Type B pancreatic cell (in vitro differentiated cells): ENCODE results near the gene NFIX. TPM values are rescaled to one million over a fixed set of nuclear protein-coding genes. Genes with fewer than 3 reads are reported as not detected.
"Not testable (repeated sequence)": the region's sequence is repeated elsewhere in the genome, so short reads cannot be mapped to it uniquely, and the experiment has no call there.

Experiments used
- DNase-seq: peaks from one replicate; pipeline ENCODE4 v3.0.0; 2021; ENCODE audit warnings: mixed read lengths; ENCODE audit not compliant: unreplicated experiment; ENCODE audit errors: extremely low spot score
- H3K27ac Mint-ChIP-seq: 2 replicates; pipeline ENCODE4 v1.8.0; 2021; ENCODE audit warnings: mild to moderate bottlenecking, mixed read lengths
- H3K27me3 Mint-ChIP-seq: 2 replicates; pipeline ENCODE4 v1.8.0; 2021; ENCODE audit warnings: mixed read lengths
- H3K36me3 Mint-ChIP-seq: 2 replicates; pipeline ENCODE4 v1.8.0; 2021; ENCODE audit warnings: mixed read lengths
- H3K4me1 Mint-ChIP-seq: one replicate; pipeline ENCODE4 v1.8.0; 2021; ENCODE audit warnings: mixed read lengths; ENCODE audit not compliant: unreplicated experiment
- H3K4me3 Mint-ChIP-seq: 2 replicates; pipeline ENCODE4 v1.8.0; 2021; ENCODE audit warnings: mild to moderate bottlenecking, mixed read lengths
- H3K9me3 Mint-ChIP-seq: 2 replicates; pipeline ENCODE4 v1.8.0; 2021; ENCODE audit warnings: mixed read lengths
- CTCF ChIP-seq: fragments of 200-600 bp; sonication (generic); conservative IDR thresholded peaks from 2 replicates; pipeline ENCODE4 v1.5.0; 2021; ENCODE audit warnings: antibody characterized with exemption, mild to moderate bottlenecking
- total RNA-seq: library from RNA; stranded (reverse); gene quantifications from 2 replicates; pipeline ENCODE4 v1.2.1, GENCODE V29; 2021; ENCODE audit warnings: low replicate concordance

The NFIX gene
- total RNA-seq, 1 donor from 2014 or later = 12.4 TPM

- peak; percentile 87 for DNase-seq
- peaks cover 8% of the 10 kb centered on the region for H3K36me3 Mint-ChIP-seq
- no peaks in the 10 kb centered on the region for H3K9me3 Mint-ChIP-seq
- H3K27me3 Mint-ChIP-seq = peaks cover 2% of the 10 kb centered on the region
- peaks cover 19% of the 10 kb centered on the region for H3K4me1 Mint-ChIP-seq
- H3K27ac Mint-ChIP-seq = peak within 1 kb of the TSS; percentile 83
- TF ChIP-seq CTCF = no peak
- peak within 1 kb of the TSS; percentile 88 for H3K4me3 Mint-ChIP-seq
Observed at GRCh38 chr19:12956446-12957388, 38.6 kb upstream of the NFIX start, which contains the start of gene GADD45GIP1. GADD45GIP1 (minus strand) TSS chr19:12957223; CDS start chr19:12957212, 11 bp downstream.

- H3K4me1 Mint-ChIP-seq = peaks cover 19% of the 10 kb centered on the region
- not testable (repeated sequence) for H3K27me3 Mint-ChIP-seq, DNase-seq, H3K36me3 Mint-ChIP-seq, H3K9me3 Mint-ChIP-seq
- H3K27ac Mint-ChIP-seq = peak overlapping the region; percentile 83
- H3K4me3 Mint-ChIP-seq = peak overlapping the region; percentile 87
Observed at GRCh38 chr19:12957389-12957952, 37.8 kb upstream of the NFIX start.

- no peak for DNase-seq
- peaks cover 2% of the 10 kb centered on the region for H3K27me3 Mint-ChIP-seq
- H3K4me3 Mint-ChIP-seq = no peak overlapping the region
- H3K27ac Mint-ChIP-seq = no peak overlapping the region
- no peak for TF ChIP-seq CTCF
- H3K9me3 Mint-ChIP-seq = no peaks in the 10 kb centered on the region
- peaks cover 16% of the 10 kb centered on the region for H3K4me1 Mint-ChIP-seq
- peaks cover 4% of the 10 kb centered on the region for H3K36me3 Mint-ChIP-seq
Observed at GRCh38 chr19:12959481-12959880, 35.8 kb upstream of the NFIX start.

GRCh38 chr19:12965017-12965811 lies 30.1 kb upstream of the NFIX start:
- peaks cover 10% of the 10 kb centered on the region for H3K27me3 Mint-ChIP-seq
- no peaks in the 10 kb centered on the region for H3K36me3 Mint-ChIP-seq
- peak overlapping the region; percentile 94 for H3K4me3 Mint-ChIP-seq
- peak; percentile 96 for TF ChIP-seq CTCF
- no peaks in the 10 kb centered on the region for H3K9me3 Mint-ChIP-seq
- DNase-seq = peak; percentile 90
- peaks cover 5% of the 10 kb centered on the region for H3K4me1 Mint-ChIP-seq
- peak overlapping the region; percentile 81 for H3K27ac Mint-ChIP-seq

GRCh38 chr19:12965812-12966135 lies 29.5 kb upstream of the NFIX start:
- no peak for DNase-seq
- no peaks in the 10 kb centered on the region for H3K36me3 Mint-ChIP-seq
- H3K9me3 Mint-ChIP-seq = no peaks in the 10 kb centered on the region
- TF ChIP-seq CTCF = no peak
- H3K27ac Mint-ChIP-seq = no peak overlapping the region
- peak overlapping the region; percentile 75 for H3K4me3 Mint-ChIP-seq
- peaks cover 5% of the 10 kb centered on the region for H3K4me1 Mint-ChIP-seq
- H3K27me3 Mint-ChIP-seq = peaks cover 15% of the 10 kb centered on the region
